GM12878 (cell line): ENCODE measurements around the gene ZNF646. TPM values are rescaled to one million over a fixed set of nuclear protein-coding genes. Genes with fewer than 3 reads are reported as not detected.

Experiments used
- CEBPZ ChIP-seq: fragments of 150-350 bp; IDR thresholded peaks from 2 replicates; pipeline ENCODE4 v1.6.1; 2016; ENCODE audit warnings: low read depth, low read length
- MTA2 ChIP-seq: fragments of 450-650 bp; IDR thresholded peaks from 2 replicates; pipeline ENCODE4 v1.6.1; 2016; ENCODE audit warnings: low read depth, mild to moderate bottlenecking, moderate library complexity
- RAD51 ChIP-seq: fragments of 450-650 bp; IDR thresholded peaks from 2 replicates; pipeline ENCODE4 v1.6.1; 2016; ENCODE audit warnings: moderate library complexity, mild to moderate bottlenecking, inconsistent platforms
- RCOR1 ChIP-seq: conservative IDR thresholded peaks from 2 replicates; pipeline ENCODE4 v1.6.1; 2012; ENCODE audit warnings: low read depth, low read length, improper control_type of control experiment
- REST ChIP-seq: IDR thresholded peaks from 2 replicates; pipeline ENCODE4 v1.6.1; 2012; ENCODE audit warnings: mild to moderate bottlenecking, low read depth, low read length
- ZNF687 ChIP-seq: fragments of 450-650 bp; IDR thresholded peaks from 2 replicates; pipeline ENCODE4 v1.6.1; 2017; ENCODE audit warnings: mild to moderate bottlenecking, moderate library complexity
- polyA plus RNA-seq, 11 experiments: library from polyadenylated mRNA; depleted of rRNA in 4 of 11; unstranded in 6 of 11; stranded (reverse) in 5 of 11; fragments of >200 nt; fragmentation: Nextera tagmentation in 4 of 11; fragmentation: Illumina TruSeq in 1 of 11; extraction: Ambion mirVana in 4 of 11; extraction: Trizol in 1 of 11; gene quantifications; 1 replicate in 1 of 11; 2 replicates in 10 of 11; pipeline versions ENCODE4 v1.2.1 to v1.2.3, GENCODE V29; 2011 to 2016; ENCODE audit warnings: inconsistent platforms in 2 of 11, missing spikeins in 2 of 11, low read depth in 1 of 11
- total RNA-seq, 4 experiments: library from RNA; depleted of rRNA in 3 of 4; stranded (reverse); fragments of >200 nt in 3 of 4; fragmentation: Illumina TruSeq in 1 of 4; extraction: Trizol in 1 of 4; gene quantifications; 2 replicates each; pipeline versions ENCODE4 v1.2.1 to v1.2.3, GENCODE V29; 2013 to 2021

The ZNF646 gene
- total and polyA plus RNA-seq, 10 of the 15 experiments (the other 5 are each of a cell fraction or from before 2014, with no cell fraction given) = 0.10 to 21.8 (median 6.4) TPM

- no peak for TF ChIP-seq CEBPZ
- no peak for TF ChIP-seq ZNF687
- TF ChIP-seq MTA2 = no peak
- TF ChIP-seq RAD51 = no peak
- no peak for TF ChIP-seq RCOR1
- no peak for TF ChIP-seq REST
These were observed 20.4 kb downstream of the ZNF646 start, which contains the start of gene VKORC1 (continued) for GRCh38 chr16:31094424-31095120.
